Limb (tissue), 2 donors: ENCODE measurements around the gene UQCRC2.
A peak's percentile ranks its signal among the peaks of the same experiment; 100 is the strongest.
"Not testable (repeated sequence)": the region's sequence is repeated elsewhere in the genome, so short reads cannot be mapped to it uniquely, and the experiment has no call there.

ENCODE experiments used
- DNase-seq, 2 donors: peaks; one replicate each; pipeline ENCODE4 v3.0.0-alpha.2; 2016; ENCODE audit errors: extremely low spot score in 2 of 2

UQCRC2 gene

GRCh38 chr16:21952793-21953540 is at the start of gene UQCRC2:
TSS of gene UQCRC2 (plus strand) at chr16:21953361. CDS start at chr16:21953424, 63 bp downstream.
- peak; percentile 91 to 97 for DNase-seq

GRCh38 chr16:21932650-21933049 is 20.5 kb upstream of the UQCRC2 start:
- DNase-seq: not testable (repeated sequence)

GRCh38 chr16:21933316-21933715 is 19.8 kb upstream of the UQCRC2 start:
- DNase-seq: not testable (repeated sequence)

- not testable (repeated sequence) for DNase-seq
Observed at GRCh38 chr16:21933790-21934189, 19.4 kb upstream of the UQCRC2 start.

- not testable (repeated sequence) for DNase-seq
Observed at GRCh38 chr16:21936216-21936615, 16.9 kb upstream of the UQCRC2 start.

- no peak for DNase-seq
Observed at GRCh38 chr16:21937336-21937829, 15.8 kb upstream of the UQCRC2 start.

- DNase-seq: no peak
Observed at GRCh38 chr16:21940570-21940969, 12.6 kb upstream of the UQCRC2 start.

- DNase-seq: no peak
Observed at GRCh38 chr16:21943571-21943970, 9.6 kb upstream of the UQCRC2 start.

- DNase-seq: no peak
Observed at GRCh38 chr16:21946889-21947635, 6.1 kb upstream of the UQCRC2 start.

GRCh38 chr16:21949713-21950260 is 3.4 kb upstream of the UQCRC2 start:
- DNase-seq: no peak

GRCh38 chr16:21950782-21951521 is 2.2 kb upstream of the UQCRC2 start:
- DNase-seq: peak in 1 of 2 donors; percentile 7

- DNase-seq: peak; percentile 69 to 81
Observed at GRCh38 chr16:21952040-21952792, 945 bp upstream of the UQCRC2 start.

GRCh38 chr16:21953541-21953902 is 361 bp downstream of the UQCRC2 start:
- DNase-seq: no peak

GRCh38 chr16:21957714-21958346 is 4.7 kb downstream of the UQCRC2 start:
- DNase-seq: no peak

- DNase-seq: no peak
Observed at GRCh38 chr16:21959050-21959449, 5.9 kb downstream of the UQCRC2 start.

GRCh38 chr16:21962475-21962874 is 9.3 kb downstream of the UQCRC2 start:
- no peak for DNase-seq

GRCh38 chr16:21963887-21964286 is 10.7 kb downstream of the UQCRC2 start:
- DNase-seq: no peak

- DNase-seq: no peak
Observed at GRCh38 chr16:21964353-21964752, 11.2 kb downstream of the UQCRC2 start.

GRCh38 chr16:21971856-21972255 is 18.7 kb downstream of the UQCRC2 start:
- no peak for DNase-seq

GRCh38 chr16:21973945-21974344 is 20.8 kb downstream of the UQCRC2 start:
- DNase-seq: no peak
